Activated CD4-positive, alpha-beta T cell treated with anti-CD3 and anti-CD28 coated beads for 36 hours (primary cell): ENCODE measurements around the gene DCANP1. TPM values are rescaled to one million over a fixed set of nuclear protein-coding genes. Genes with fewer than 3 reads are reported as not detected.
A peak's percentile ranks its signal among the peaks of the same experiment; 100 is the strongest.

Experiments
- ATAC-seq: fragments of 200-7000 bp; cut with Tn5 transposase; one replicate; pipeline ENCODE4 v1.10.0; 2021; ENCODE audit warnings: mild to moderate bottlenecking, moderate library complexity
- CTCF ChIA-PET: fragments of 350-600 bp; sonication (Branson Sonifier 250); formaldehyde crosslinking; loops from one replicate; lab custom pipeline; 2021; ENCODE audit warnings: antibody characterized with exemption; lab: Charles Lee
- POLR2A ChIA-PET: fragments of 350-600 bp; sonication (Branson Sonifier 250); formaldehyde crosslinking; loops from one replicate; lab custom pipeline; 2021; ENCODE audit warnings: antibody characterized with exemption, inconsistent platforms; lab: Charles Lee
- DNase-seq: peaks from one replicate; pipeline ENCODE4 v3.0.0-alpha.2; 2020
- H3K27ac Mint-ChIP-seq: one replicate; pipeline ENCODE4 v1.8.0; 2021; ENCODE audit warnings: mixed read lengths
- H3K27me3 Mint-ChIP-seq: one replicate; pipeline ENCODE4 v1.8.0; 2021; ENCODE audit warnings: mixed read lengths
- H3K36me3 Mint-ChIP-seq: one replicate; pipeline ENCODE4 v1.8.0; 2021; ENCODE audit warnings: low read depth, mixed read lengths
- H3K4me1 Mint-ChIP-seq: one replicate; pipeline ENCODE4 v1.8.0; 2021; ENCODE audit warnings: mixed read lengths
- H3K4me3 Mint-ChIP-seq: one replicate; pipeline ENCODE4 v1.8.0; 2021; ENCODE audit warnings: mild to moderate bottlenecking, moderate library complexity, mixed read lengths
- H3K9me3 Mint-ChIP-seq: one replicate; pipeline ENCODE4 v1.8.0; 2021; ENCODE audit warnings: low read depth, mixed read lengths
- intact Hi-C, 2 experiments: fragments of 100-400 bp; cut with DNase I in 1 of 2; cut with micrococcal nuclease in 1 of 2; formaldehyde crosslinking; loops; one replicate each; pipeline versions ENCODE4 v1.14.2 to v1.15.1; 2022 to 2024; cut with DNase I, micrococcal nuclease
- total RNA-seq, 2 experiments: library from RNA; stranded (reverse); gene quantifications; one replicate each; pipeline ENCODE4 v1.2.3, GENCODE V29; 2021

The DCANP1 gene
- total RNA-seq, 2 experiments from 2014 or later: not detected

GRCh38 chr5:135466178-135467050 lies 19.3 kb upstream of the DCANP1 start:
- H3K27me3 Mint-ChIP-seq: peaks cover 30% of the 10 kb centered on the region
- intact Hi-C loops: loop anchor here (1.0 to 5.0 kb wide), 5 partner anchors 85 to 364 kb away; no protein-coding TSS in a partner anchor
- H3K4me1 Mint-ChIP-seq: peaks cover 4% of the 10 kb centered on the region
- H3K27ac Mint-ChIP-seq: no peak overlapping the region
- peak; percentile 88 for DNase-seq
- H3K9me3 Mint-ChIP-seq: no peaks in the 10 kb centered on the region
- ChIA-PET CTCF (interaction anchor here (0.6 to 14.5 kb wide), 21 partner anchors 9 to 364 kb away, joined by 3 to 282 read pairs (median 5); no protein-coding TSS in a partner anchor), POLR2A (no interaction called here)
- peak; percentile 93 for ATAC-seq
- peak overlapping the region; percentile 40 for H3K4me3 Mint-ChIP-seq
- H3K36me3 Mint-ChIP-seq: no peaks in the 10 kb centered on the region

GRCh38 chr5:135465391-135466122 lies 18.4 kb upstream of the DCANP1 start:
- intact Hi-C loops: loop anchor here (1.0 to 5.0 kb wide), 5 partner anchors 86 to 365 kb away; no protein-coding TSS in a partner anchor
- Mint-ChIP-seq H3K27ac (no peak overlapping the region), H3K36me3 (no peaks in the 10 kb centered on the region), H3K27me3 (peaks cover 27% of the 10 kb centered on the region), H3K4me1 (peaks cover 4% of the 10 kb centered on the region), H3K4me3 (no peak overlapping the region), H3K9me3 (no peaks in the 10 kb centered on the region)
- ChIA-PET POLR2A (no interaction called here), CTCF (interaction anchor here (0.5 to 14.5 kb wide), 16 partner anchors 8 to 365 kb away, joined by 3 to 282 read pairs (median 6); partner anchors contain the start of gene TIFAB)
- ATAC-seq (no peak), DNase-seq (no peak)

- H3K36me3 Mint-ChIP-seq: no peaks in the 10 kb centered on the region
- CTCF ChIA-PET: interaction anchor here (0.6 to 14.5 kb wide), 20 partner anchors 16 to 474 kb away, joined by 3 to 282 read pairs (median 4); no protein-coding TSS in a partner anchor
- DNase-seq: peak; percentile 75
- H3K9me3 Mint-ChIP-seq: no peaks in the 10 kb centered on the region
- POLR2A ChIA-PET: interaction anchor here (0.7 kb wide), 1 partner anchor 90 kb away, joined by 9 read pairs; no protein-coding TSS in a partner anchor
- peaks cover 19% of the 10 kb centered on the region for H3K27me3 Mint-ChIP-seq
- peak; percentile 60 for ATAC-seq
- intact Hi-C loops: loop anchor here in 1 of 2 experiments (1.0 kb wide), 2 partner anchors 90 to 104 kb away; no protein-coding TSS in a partner anchor
- H3K4me3 Mint-ChIP-seq: no peak overlapping the region
- H3K4me1 Mint-ChIP-seq: peaks cover 4% of the 10 kb centered on the region
- H3K27ac Mint-ChIP-seq: no peak overlapping the region
These were observed 15.2 kb upstream of the DCANP1 start for GRCh38 chr5:135462304-135462703.

- ChIA-PET CTCF (interaction anchor here (0.6 to 14.5 kb wide), 12 partner anchors 18 to 369 kb away, joined by 3 to 282 read pairs (median 4); no protein-coding TSS in a partner anchor), POLR2A (no interaction called here)
- Mint-ChIP-seq H3K9me3 (no peaks in the 10 kb centered on the region), H3K27ac (no peak overlapping the region), H3K27me3 (peaks cover 19% of the 10 kb centered on the region), H3K4me3 (no peak overlapping the region), H3K4me1 (peaks cover 4% of the 10 kb centered on the region), H3K36me3 (no peaks in the 10 kb centered on the region)
- intact Hi-C loops: loop anchor here in 1 of 2 experiments (1.0 kb wide), 2 partner anchors 91 to 105 kb away; no protein-coding TSS in a partner anchor
- no peak for ATAC-seq
- DNase-seq: no peak
These were observed 14.5 kb upstream of the DCANP1 start for GRCh38 chr5:135461481-135462151.

GRCh38 chr5:135460246-135461033 lies 13.3 kb upstream of the DCANP1 start:
- ATAC-seq (no peak), DNase-seq (no peak)
- Mint-ChIP-seq H3K27ac (no peak overlapping the region), H3K27me3 (peaks cover 18% of the 10 kb centered on the region), H3K4me1 (no peaks in the 10 kb centered on the region), H3K4me3 (no peak overlapping the region), H3K36me3 (no peaks in the 10 kb centered on the region), H3K9me3 (no peaks in the 10 kb centered on the region)
- ChIA-PET POLR2A (interaction anchor here (0.6 kb wide), 1 partner anchor 143 kb away, joined by 7 read pairs; no protein-coding TSS in a partner anchor), CTCF (interaction anchor here (0.7 to 14.5 kb wide), 6 partner anchors 34 to 370 kb away, joined by 3 to 282 read pairs (median 41); no protein-coding TSS in a partner anchor)
- intact Hi-C loops: no loop called here

GRCh38 chr5:135458921-135459331 lies 11.8 kb upstream of the DCANP1 start:
- peaks cover 12% of the 10 kb centered on the region for H3K27me3 Mint-ChIP-seq
- H3K36me3 Mint-ChIP-seq: no peaks in the 10 kb centered on the region
- ChIA-PET POLR2A (no interaction called here), CTCF (interaction anchor here (0.7 to 14.5 kb wide), 7 partner anchors 19 to 149 kb away, joined by 3 to 282 read pairs (median 4); no protein-coding TSS in a partner anchor)
- no peaks in the 10 kb centered on the region for H3K4me1 Mint-ChIP-seq
- ATAC-seq (no peak), DNase-seq (no peak)
- no peak overlapping the region for H3K4me3 Mint-ChIP-seq
- intact Hi-C loops: no loop called here
- no peak overlapping the region for H3K27ac Mint-ChIP-seq
- H3K9me3 Mint-ChIP-seq: no peaks in the 10 kb centered on the region

GRCh38 chr5:135458356-135458755 lies 11.2 kb upstream of the DCANP1 start:
- no peaks in the 10 kb centered on the region for H3K4me1 Mint-ChIP-seq
- CTCF ChIA-PET: interaction anchor here (0.7 to 14.5 kb wide), 14 partner anchors 8 to 352 kb away, joined by 3 to 282 read pairs (median 4); no protein-coding TSS in a partner anchor
- no peaks in the 10 kb centered on the region for H3K9me3 Mint-ChIP-seq
- no peak overlapping the region for H3K27ac Mint-ChIP-seq
- no peak for DNase-seq
- no peak overlapping the region for H3K4me3 Mint-ChIP-seq
- H3K27me3 Mint-ChIP-seq: peaks cover 13% of the 10 kb centered on the region
- H3K36me3 Mint-ChIP-seq: no peaks in the 10 kb centered on the region
- ATAC-seq: no peak
- intact Hi-C loops: no loop called here
- POLR2A ChIA-PET: no interaction called here

- Mint-ChIP-seq H3K4me3 (no peak overlapping the region), H3K4me1 (no peaks in the 10 kb centered on the region), H3K9me3 (no peaks in the 10 kb centered on the region), H3K36me3 (no peaks in the 10 kb centered on the region), H3K27me3 (peaks cover 13% of the 10 kb centered on the region), H3K27ac (no peak overlapping the region)
- POLR2A ChIA-PET: no interaction called here
- peak; percentile 77 for ATAC-seq
- DNase-seq: peak; percentile 81
- CTCF ChIA-PET: interaction anchor here (0.6 to 14.5 kb wide), 24 partner anchors 9 to 502 kb away, joined by 3 to 282 read pairs (median 4); partner anchors contain the start of gene SLC25A48
- intact Hi-C loops: no loop called here
These were observed 10.4 kb upstream of the DCANP1 start for GRCh38 chr5:135457424-135458071.

GRCh38 chr5:135456238-135457099 lies 9.3 kb upstream of the DCANP1 start:
- Mint-ChIP-seq H3K36me3 (no peaks in the 10 kb centered on the region), H3K27ac (no peak overlapping the region), H3K4me1 (no peaks in the 10 kb centered on the region), H3K9me3 (no peaks in the 10 kb centered on the region), H3K4me3 (no peak overlapping the region), H3K27me3 (peaks cover 15% of the 10 kb centered on the region)
- no peak for ATAC-seq
- POLR2A ChIA-PET: no interaction called here
- intact Hi-C loops: no loop called here
- CTCF ChIA-PET: interaction anchor here (1.0 to 14.5 kb wide), 10 partner anchors 10 to 374 kb away, joined by 3 to 282 read pairs (median 7); no protein-coding TSS in a partner anchor
- no peak for DNase-seq
